ENCODE measurements around the gene XKR7. TPM values are rescaled to one million over a fixed set of nuclear protein-coding genes. Genes with fewer than 3 reads are reported as not detected.
"Not testable (repeated sequence)": the region's sequence is repeated elsewhere in the genome, so short reads cannot be mapped to it uniquely, and the experiment has no call there.

The XKR7 gene
- total RNA-seq (not detected), polyA plus RNA-seq (under 1 TPM in 1 of 2 donors, not detected in 1; 0.13 TPM)
- long read RNA-seq, donor 1: 0 reads
- long read RNA-seq, donor 2: 0 reads

DNA sequence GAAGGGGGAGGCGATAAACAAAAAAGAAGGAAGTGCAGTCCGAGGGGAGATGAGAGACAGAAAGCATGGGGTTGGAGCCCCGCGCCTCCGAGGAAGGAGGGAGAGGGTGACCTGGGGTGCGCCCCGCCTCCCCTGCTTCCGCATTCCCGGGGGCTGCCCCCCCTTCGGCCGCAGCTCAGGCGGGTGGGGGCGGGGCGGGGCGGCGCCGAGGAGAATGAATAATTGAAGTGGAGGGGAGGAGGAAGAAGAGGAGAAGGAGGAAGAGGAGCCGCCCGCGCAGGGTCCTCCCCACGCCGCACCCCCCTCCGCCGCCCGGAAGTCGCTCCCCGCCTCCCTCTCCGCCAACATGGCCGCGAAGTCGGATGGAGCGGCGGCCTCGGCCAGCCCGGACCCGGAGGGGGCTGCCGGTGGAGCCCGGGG, at the start of gene XKR7:
TSS of gene XKR7 (plus strand) at position 322 of the 420 bp plus-strand sequence. CDS start at position 347, 25 bp downstream.
- intact Hi-C loops (cut with DNase I): no loop called here
- DNase-seq: no peak

DNA sequence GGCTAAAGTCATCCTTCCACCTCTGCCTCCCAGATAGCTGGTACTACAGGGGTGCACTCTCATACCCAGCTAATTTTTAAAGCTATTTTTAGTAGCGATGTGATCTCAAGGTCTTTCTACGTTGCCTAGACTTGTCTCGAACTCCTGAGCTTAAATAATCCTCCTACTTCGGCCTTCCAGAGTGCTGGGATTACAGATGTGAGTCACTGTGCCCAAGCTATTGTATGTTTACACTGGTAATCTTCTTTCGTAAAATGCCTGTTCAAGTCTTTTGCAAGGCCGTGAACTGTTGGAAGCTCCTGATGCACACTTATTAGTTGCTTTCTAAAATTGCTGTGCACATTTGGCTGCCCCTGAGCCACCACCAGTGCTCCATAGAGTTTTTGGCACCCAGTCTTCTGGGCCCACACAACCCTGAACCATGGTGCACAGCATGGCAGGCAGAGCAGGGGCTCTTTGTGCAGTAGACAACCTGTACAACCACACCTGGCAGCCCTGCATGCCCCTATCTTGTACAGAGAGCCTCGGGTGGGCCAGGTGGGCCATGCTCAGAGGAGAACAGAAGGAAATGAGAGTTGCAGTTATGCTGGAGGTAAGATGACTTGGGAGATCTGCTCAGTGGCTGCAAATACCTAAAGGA, 49.4 kb upstream of the XKR7 start:
- intact Hi-C loops (cut with DNase I): no loop called here
- Histone ChIP-seq H3K27ac (ENCODE audit: low read depth in 1 of 2, low read length in 2 of 2) (no peak overlapping the region), H3K9me3 (ENCODE audit: control insufficient read depth, low read length) (no peaks in the 10 kb centered on the region), H3K4me1 (ENCODE audit: control insufficient read depth in 1 of 2, insufficient read depth in 2 of 2, low read length in 2 of 2) (no peaks in the 10 kb centered on the region), H3K4me3 (ENCODE audit: low read length in 2 of 2) (no peak overlapping the region), H3K27me3 (ENCODE audit: control insufficient read depth in 1 of 2, insufficient read depth in 2 of 2, low read length in 1 of 2) (no peaks in the 10 kb centered on the region), H3K36me3 (ENCODE audit: control insufficient read depth in 1 of 2, insufficient read depth in 2 of 2, low read length in 1 of 2) (no peaks in the 10 kb centered on the region)
- DNase-seq (no peak), ATAC-seq (ENCODE audit: low FRiP score) (no peak)
- 68 to 77% methylated on average over 7 of the region's 7 CpGs for WGBS, 2 donors

More for the DNA sequence above, at the start of gene XKR7:
- 0 to 2% methylated on average over 12 to 38 of the region's 38 CpGs for WGBS, 2 donors
- ATAC-seq (ENCODE audit: low FRiP score): no peak
- Histone ChIP-seq H3K36me3 (ENCODE audit: control insufficient read depth in 1 of 2, insufficient read depth in 2 of 2, low read length in 1 of 2) (no peaks in the 10 kb centered on the region), H3K27ac (ENCODE audit: low read depth in 1 of 2, low read length in 2 of 2) (no peak within 1 kb of the TSS), H3K9me3 (ENCODE audit: control insufficient read depth, low read length) (peaks cover 3% of the 10 kb centered on the region), H3K4me3 (ENCODE audit: low read length in 2 of 2) (no peak within 1 kb of the TSS), H3K27me3 (ENCODE audit: control insufficient read depth in 1 of 2, insufficient read depth in 2 of 2, low read length in 1 of 2) (no peaks in the 10 kb centered on the region), H3K4me1 (ENCODE audit: control insufficient read depth in 1 of 2, insufficient read depth in 2 of 2, low read length in 2 of 2) (no peaks in the 10 kb centered on the region)

GRCh38 chr20:31919410-31920155, 48.4 kb upstream of the XKR7 start:
- DNase-seq (no peak), ATAC-seq (ENCODE audit: low FRiP score) (no peak)
- H3K4me1 ChIP-seq (ENCODE audit: control insufficient read depth in 1 of 2, insufficient read depth in 2 of 2, low read length in 2 of 2): no peaks in the 10 kb centered on the region
- intact Hi-C loops (cut with DNase I): no loop called here
- H3K27ac ChIP-seq (ENCODE audit: low read depth in 1 of 2, low read length in 2 of 2): no peak overlapping the region
- no peaks in the 10 kb centered on the region for H3K9me3 ChIP-seq (ENCODE audit: control insufficient read depth, low read length)
- H3K27me3 ChIP-seq (ENCODE audit: control insufficient read depth in 1 of 2, insufficient read depth in 2 of 2, low read length in 1 of 2): no peaks in the 10 kb centered on the region
- no peaks in the 10 kb centered on the region for H3K36me3 ChIP-seq (ENCODE audit: control insufficient read depth in 1 of 2, insufficient read depth in 2 of 2, low read length in 1 of 2)
- no peak overlapping the region for H3K4me3 ChIP-seq (ENCODE audit: low read length in 2 of 2)
- 56 to 58% methylated on average over 6 of the region's 6 CpGs for WGBS, 2 donors

- no peaks in the 10 kb centered on the region for H3K36me3 ChIP-seq (ENCODE audit: control insufficient read depth in 1 of 2, insufficient read depth in 2 of 2, low read length in 1 of 2)
- no peak overlapping the region for H3K27ac ChIP-seq (ENCODE audit: low read depth in 1 of 2, low read length in 2 of 2)
- no peaks in the 10 kb centered on the region for H3K27me3 ChIP-seq (ENCODE audit: control insufficient read depth in 1 of 2, insufficient read depth in 2 of 2, low read length in 1 of 2)
- intact Hi-C loops (cut with DNase I): no loop called here
- no peaks in the 10 kb centered on the region for H3K9me3 ChIP-seq (ENCODE audit: control insufficient read depth, low read length)
- WGBS, 2 donors: 68 to 70% methylated on average over 11 of the region's 11 CpGs
- no peak for ATAC-seq (ENCODE audit: low FRiP score)
- no peak for DNase-seq
- no peaks in the 10 kb centered on the region for H3K4me1 ChIP-seq (ENCODE audit: control insufficient read depth in 1 of 2, insufficient read depth in 2 of 2, low read length in 2 of 2)
- no peak overlapping the region for H3K4me3 ChIP-seq (ENCODE audit: low read length in 2 of 2)
Measured at GRCh38 chr20:31920275-31920855, 47.6 kb upstream of the XKR7 start.

- H3K4me3 ChIP-seq (ENCODE audit: low read length in 2 of 2); H3K27me3 ChIP-seq (ENCODE audit: control insufficient read depth in 1 of 2, insufficient read depth in 2 of 2, low read length in 1 of 2); H3K27ac ChIP-seq (ENCODE audit: low read depth in 1 of 2, low read length in 2 of 2); intact Hi-C loops (cut with DNase I); ATAC-seq (ENCODE audit: low FRiP score); H3K4me1 ChIP-seq (ENCODE audit: control insufficient read depth in 1 of 2, insufficient read depth in 2 of 2, low read length in 2 of 2); DNase-seq; H3K9me3 ChIP-seq (ENCODE audit: control insufficient read depth, low read length); H3K36me3 ChIP-seq (ENCODE audit: control insufficient read depth in 1 of 2, insufficient read depth in 2 of 2, low read length in 1 of 2): not testable (repeated sequence)
- 86 to 95% methylated on average over 5 of the region's 5 CpGs for WGBS, 2 donors
Measured at GRCh38 chr20:31921480-31921879, 46.5 kb upstream of the XKR7 start.

GRCh38 chr20:31922181-31922580, 45.8 kb upstream of the XKR7 start:
- DNase-seq (no peak), ATAC-seq (ENCODE audit: low FRiP score) (no peak)
- intact Hi-C loops (cut with DNase I): no loop called here
- no peaks in the 10 kb centered on the region for H3K4me1 ChIP-seq (ENCODE audit: control insufficient read depth in 1 of 2, insufficient read depth in 2 of 2, low read length in 2 of 2)
- 73 to 74% methylated on average over 4 of the region's 4 CpGs for WGBS, 2 donors
- H3K27me3 ChIP-seq (ENCODE audit: control insufficient read depth in 1 of 2, insufficient read depth in 2 of 2, low read length in 1 of 2): no peaks in the 10 kb centered on the region
- no peaks in the 10 kb centered on the region for H3K9me3 ChIP-seq (ENCODE audit: control insufficient read depth, low read length)
- no peak overlapping the region for H3K4me3 ChIP-seq (ENCODE audit: low read length in 2 of 2)
- H3K27ac ChIP-seq (ENCODE audit: low read depth in 1 of 2, low read length in 2 of 2): no peak overlapping the region
- H3K36me3 ChIP-seq (ENCODE audit: control insufficient read depth in 1 of 2, insufficient read depth in 2 of 2, low read length in 1 of 2): no peaks in the 10 kb centered on the region

- ATAC-seq (ENCODE audit: low FRiP score) (no peak), DNase-seq (no peak)
- WGBS, 2 donors: 85% methylated on average over 4 of the region's 4 CpGs
- Histone ChIP-seq H3K27me3 (ENCODE audit: control insufficient read depth in 1 of 2, insufficient read depth in 2 of 2, low read length in 1 of 2) (no peaks in the 10 kb centered on the region), H3K27ac (ENCODE audit: low read depth in 1 of 2, low read length in 2 of 2) (no peak overlapping the region), H3K9me3 (ENCODE audit: control insufficient read depth, low read length) (no peaks in the 10 kb centered on the region), H3K4me3 (ENCODE audit: low read length in 2 of 2) (no peak overlapping the region), H3K4me1 (ENCODE audit: control insufficient read depth in 1 of 2, insufficient read depth in 2 of 2, low read length in 2 of 2) (no peaks in the 10 kb centered on the region), H3K36me3 (ENCODE audit: control insufficient read depth in 1 of 2, insufficient read depth in 2 of 2, low read length in 1 of 2) (no peaks in the 10 kb centered on the region)
- intact Hi-C loops (cut with DNase I): no loop called here
Measured at GRCh38 chr20:31922588-31922987, 45.4 kb upstream of the XKR7 start.

DNA sequence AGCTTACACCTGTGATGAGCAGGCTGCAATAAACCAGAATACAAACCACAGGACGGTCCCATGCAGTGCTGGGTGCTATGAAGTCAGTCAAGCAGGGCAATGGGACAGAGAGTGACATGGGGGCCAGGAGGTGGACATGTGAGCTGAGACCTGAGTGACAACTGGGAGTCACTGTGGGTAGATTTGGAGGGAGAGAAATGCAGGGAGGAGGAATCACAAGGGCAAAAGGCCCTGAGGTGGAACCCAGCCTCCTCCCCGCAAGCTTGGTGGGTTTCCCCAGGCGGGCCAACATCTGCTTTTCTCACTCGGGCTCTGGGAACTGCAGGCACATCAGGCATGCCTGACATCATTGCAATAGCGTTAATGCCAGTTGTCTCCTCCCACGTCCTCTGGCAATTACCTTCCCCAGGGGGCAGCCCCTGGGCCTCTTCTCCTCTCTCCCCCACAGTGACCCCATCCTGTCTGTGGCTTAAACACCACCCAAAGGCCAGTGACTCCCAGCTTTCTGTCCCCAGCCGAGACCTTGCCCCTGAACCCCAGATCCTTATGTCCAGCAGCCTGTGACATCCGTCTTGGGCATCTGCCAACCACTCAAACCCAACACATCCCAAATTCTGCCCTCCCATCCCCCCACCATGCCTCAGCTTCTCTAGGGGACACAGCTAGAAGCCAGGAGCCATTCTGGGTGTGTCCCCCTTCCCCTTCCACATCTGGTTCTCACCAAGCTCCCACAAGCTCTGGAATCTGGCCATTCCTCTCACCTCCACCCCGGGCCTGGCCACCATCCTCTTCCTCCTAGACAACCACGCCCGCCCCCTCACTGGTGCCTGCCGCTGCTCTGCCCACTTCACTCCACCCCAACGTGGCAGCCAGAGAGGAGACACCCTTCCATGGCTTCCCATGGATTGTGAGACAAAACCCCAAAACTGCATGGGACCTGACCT, 44.3 kb upstream of the XKR7 start:
- Histone ChIP-seq H3K9me3 (ENCODE audit: control insufficient read depth, low read length) (no peaks in the 10 kb centered on the region), H3K4me3 (ENCODE audit: low read length in 2 of 2) (no peak overlapping the region), H3K27ac (ENCODE audit: low read depth in 1 of 2, low read length in 2 of 2) (no peak overlapping the region), H3K36me3 (ENCODE audit: control insufficient read depth in 1 of 2, insufficient read depth in 2 of 2, low read length in 1 of 2) (no peaks in the 10 kb centered on the region), H3K27me3 (ENCODE audit: control insufficient read depth in 1 of 2, insufficient read depth in 2 of 2, low read length in 1 of 2) (no peaks in the 10 kb centered on the region), H3K4me1 (ENCODE audit: control insufficient read depth in 1 of 2, insufficient read depth in 2 of 2, low read length in 2 of 2) (no peaks in the 10 kb centered on the region)
- intact Hi-C loops (cut with DNase I): no loop called here
- ATAC-seq (ENCODE audit: low FRiP score) (no peak), DNase-seq (no peak)
- WGBS, 2 donors: 47 to 52% methylated on average over 12 to 13 of the region's 13 CpGs
